Right kidney (tissue), 1 donor: ENCODE measurements around the gene UBE2O.

Experiments used
- DNase-seq: peaks from one replicate; pipeline ENCODE4 v3.0.0-alpha.2; 2016

Gene UBE2O

DNA sequence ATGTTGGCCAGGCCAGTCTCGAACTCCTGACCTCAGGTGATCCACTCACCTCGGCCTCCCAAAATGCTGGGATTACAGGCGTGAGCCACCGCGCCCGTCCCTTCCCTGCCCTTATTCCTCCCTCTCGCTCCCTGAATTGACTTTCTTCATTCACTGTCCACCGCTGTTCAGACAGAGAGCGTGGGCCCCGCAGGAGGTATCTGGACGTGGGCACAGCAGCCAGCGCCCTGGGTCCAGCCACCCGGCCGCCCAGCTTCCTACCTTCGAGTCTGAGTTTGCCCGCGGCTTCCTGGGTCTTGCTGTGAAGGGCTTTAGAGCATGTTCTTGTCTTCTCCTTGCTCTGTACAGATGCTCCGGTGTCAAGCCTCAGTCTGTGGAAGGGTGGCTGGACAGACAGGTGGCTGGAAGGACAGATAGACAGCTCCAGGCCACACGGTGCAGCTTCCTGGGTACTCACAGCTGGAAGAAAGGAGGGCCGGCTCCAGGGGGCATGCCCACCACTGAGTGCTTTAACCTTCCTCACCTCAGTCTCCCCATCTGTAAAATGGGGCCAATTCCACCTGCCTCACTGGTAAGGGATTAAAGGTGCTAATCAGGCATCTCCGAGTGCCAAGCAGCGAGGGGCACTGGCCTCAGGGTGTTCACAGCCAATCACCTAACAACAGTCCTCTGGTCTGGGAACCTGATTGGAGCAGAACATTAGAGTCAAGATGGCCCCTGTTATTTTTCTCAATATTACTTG, 34.7 kb upstream of the UBE2O start:
- DNase-seq = no peak

DNA sequence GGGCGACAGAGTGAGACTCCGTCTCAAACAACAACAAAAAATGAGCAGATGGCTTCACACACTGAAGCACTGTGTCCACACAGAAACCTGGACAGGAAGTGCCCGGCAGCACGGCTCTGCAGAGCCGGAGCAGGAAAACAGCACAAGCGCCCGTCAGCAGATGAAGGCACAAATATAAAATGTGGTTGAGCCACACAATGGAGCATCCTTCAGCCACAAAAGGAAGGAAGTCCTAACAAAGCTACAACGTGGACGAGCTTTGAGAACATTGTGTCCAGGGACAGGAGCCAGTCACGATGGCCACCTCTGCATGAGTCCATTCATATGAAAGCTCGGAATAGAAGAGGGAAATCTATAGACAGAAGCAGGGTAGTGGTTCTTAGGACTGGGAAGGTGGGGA, 32.6 kb upstream of the UBE2O start:
- DNase-seq = no peak

DNA sequence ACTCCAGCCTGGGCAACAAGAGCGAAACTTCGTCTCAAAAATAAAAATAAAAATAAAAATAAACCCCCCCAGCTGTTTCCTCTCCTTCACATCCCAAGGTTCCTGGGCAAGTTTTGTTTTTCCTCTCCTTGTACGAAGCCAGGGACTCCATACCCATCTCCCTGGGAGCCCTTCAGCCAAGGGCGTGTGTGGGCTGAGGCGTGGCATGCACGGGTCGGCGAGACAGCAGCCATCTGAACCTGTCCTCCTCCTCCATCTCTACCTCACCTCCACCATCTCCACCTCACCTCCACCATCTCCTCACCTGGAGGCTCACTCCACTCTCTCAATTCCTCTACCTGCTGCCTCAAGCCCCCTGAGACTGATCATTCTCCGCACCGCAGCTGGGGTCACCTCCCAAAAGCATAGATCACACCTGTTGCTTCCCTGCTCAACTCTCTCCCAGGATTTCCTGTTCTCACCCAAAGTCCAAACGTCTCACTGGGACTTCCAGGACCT, 31.3 kb upstream of the UBE2O start:
- no peak for DNase-seq

DNA sequence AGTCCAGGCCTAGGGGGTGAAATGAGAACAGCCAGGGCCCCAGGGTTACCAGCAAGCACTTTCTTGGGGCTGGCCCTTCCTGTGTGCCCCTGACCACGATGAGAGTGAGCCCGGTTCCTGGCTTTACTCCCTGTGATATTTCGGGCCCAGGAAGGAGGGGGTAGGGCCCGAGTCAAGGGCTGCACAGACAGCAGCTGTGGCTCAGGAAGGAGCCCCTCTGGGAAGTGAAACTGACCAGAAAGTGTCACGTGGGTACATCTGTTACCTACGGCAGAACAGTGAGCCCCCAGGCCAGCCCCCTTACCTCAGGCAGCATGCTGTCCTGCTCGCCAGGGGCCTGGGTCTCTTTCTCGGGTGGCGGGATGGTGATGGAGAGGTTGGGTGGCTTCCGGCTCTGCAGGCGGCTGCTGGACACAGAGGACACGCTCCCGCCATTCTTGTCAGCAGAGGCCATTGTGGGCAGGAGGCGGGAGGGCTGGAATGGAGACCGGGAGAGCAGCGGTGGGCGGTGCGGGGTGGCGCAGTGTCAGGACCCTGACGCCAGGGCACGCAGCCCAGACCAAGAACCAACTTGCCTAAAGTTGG, 28.2 kb upstream of the UBE2O start:
- DNase-seq = no peak

DNA sequence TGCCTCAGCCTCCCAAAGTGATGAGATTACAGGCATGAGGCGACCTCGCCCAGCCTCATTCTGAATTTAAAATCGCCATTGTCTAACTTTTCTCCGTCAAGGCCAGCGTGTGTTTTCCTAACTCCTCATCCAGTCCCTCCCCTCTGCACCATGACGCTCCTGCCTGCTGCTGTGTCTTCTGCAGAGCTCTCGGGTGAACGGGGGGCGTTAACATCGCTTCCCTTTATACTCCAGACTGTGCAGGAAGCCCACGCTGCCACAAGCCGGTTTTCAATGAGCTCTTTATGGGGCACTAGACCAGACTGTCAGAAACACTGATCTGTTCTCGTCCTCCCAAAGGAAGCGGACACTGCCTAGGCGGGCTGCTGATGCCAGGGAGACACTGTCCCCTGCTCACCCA, 27.7 kb upstream of the UBE2O start:
- DNase-seq = no peak

DNA sequence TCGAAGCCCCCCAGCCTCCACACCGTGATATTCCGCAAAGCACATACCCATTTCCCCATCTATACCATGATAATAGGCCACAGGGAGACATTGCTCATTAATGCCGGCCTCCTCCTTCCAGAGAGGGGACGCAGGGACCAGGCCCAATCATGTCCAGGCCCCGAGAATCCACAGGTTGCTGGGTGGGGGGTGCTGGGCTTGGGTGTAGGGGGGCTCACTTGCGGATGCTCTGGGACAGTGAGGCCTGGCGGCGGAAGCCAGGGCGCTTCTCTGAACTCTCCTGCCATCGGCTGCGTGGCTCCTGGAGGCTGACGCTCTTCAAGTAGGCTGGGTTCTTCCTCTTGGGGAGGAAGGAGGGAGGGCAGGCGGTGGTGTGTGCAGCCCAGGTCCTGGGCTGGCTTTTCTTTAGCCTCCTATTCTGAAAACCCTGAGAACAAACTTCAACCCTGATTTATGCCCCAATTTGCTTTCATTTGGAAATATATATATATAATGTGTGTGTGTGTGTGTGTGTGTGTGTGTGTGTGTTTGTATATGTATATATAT, 26.6 kb upstream of the UBE2O start:
- no peak for DNase-seq

DNA sequence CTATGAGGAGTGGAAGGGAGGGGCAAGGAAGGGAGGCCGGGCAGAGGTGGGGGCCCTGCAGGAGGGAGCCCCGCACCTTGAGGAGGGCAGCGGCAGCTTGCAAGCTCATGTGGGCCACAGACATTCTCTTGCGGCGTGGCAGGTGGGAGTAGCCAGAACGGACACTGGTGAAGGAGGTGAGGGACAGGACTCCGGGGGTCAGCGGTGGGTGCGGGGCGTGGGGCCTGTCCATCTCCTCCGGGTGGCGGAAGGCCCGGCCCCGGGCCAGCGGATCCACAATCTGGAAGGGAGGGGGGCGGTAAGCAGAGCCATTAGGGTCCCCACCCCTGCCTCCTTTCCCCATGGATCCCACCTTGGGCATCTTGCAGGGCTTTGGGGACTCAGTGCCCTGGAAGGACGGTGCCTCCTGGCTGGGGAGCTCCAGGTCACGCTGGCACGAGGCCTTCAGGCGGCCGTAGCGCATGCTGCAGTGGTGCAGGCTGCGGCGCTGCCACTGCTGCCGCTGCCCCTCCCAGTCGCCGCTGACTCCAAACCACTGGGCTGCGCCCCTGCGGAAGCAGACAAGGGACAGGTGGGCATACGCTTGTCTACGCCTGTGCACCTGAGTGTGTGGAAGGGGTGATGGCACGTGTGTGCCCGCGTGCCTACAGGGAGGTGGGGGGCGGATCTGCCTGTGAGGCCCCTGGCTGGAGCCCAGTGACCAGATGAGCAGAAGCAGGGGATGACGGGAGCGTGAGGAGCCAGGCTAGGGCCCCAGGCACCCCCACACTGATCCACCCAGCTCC, 26.0 kb upstream of the UBE2O start:
- DNase-seq = no peak

DNA sequence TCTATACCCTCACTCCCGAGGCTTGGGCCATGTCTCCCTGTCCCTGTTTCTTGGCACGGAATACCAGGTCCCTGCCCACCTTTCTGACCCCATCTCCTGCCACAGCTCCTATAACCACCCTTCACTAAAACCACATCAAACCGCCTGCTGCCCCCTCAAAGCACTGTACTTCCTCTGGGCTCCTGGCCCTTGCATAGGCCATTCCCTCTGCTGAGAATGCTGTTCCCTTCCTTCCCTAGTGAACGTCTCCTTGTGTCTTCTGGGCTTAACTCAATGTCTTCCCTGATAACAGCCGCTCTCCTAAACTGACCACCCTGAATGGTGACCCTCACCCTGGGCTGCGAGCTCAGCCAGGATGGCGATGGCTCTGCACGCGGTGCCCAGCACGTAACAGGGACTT, 25.1 kb upstream of the UBE2O start:
- DNase-seq = no peak

DNA sequence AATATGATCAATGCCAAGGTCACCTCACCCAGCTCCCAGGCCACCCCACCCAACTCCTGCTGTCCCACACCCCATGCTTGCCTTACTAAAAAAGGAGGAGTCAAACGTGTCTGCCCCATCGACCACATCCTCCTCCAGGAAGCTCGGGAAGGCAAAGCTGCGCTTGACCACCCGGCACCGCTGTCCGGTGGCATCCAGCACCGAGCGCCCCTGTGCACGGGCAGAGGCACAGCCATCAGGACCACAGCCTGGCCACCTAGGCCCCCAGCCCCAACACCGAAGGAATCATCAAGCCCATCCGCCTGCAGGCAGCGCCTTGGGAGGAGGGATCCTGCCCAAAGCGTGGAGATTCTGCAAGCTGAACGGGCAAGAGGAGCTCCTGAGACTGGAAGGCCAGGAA, 24.6 kb upstream of the UBE2O start:
- DNase-seq = no peak

DNA sequence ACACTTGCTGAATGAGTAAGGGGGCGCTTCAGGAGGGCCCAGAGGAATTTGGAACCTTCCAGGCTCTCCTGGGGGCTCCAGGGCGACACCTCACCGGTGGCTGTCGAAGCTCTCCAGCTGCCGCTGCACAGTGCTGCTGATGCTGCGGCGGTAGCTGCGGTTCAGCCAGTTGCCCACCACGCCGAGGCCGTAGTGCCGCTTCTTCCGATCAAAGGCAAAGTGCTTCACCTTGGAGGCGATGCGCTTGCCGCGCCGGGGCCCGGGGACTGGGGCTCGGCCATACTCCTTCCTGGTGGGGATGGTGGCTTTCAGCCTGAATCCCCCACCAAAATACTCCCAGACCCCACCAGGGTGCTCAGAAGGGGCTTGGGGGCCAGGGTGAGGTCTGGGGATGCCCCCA, 23.8 kb upstream of the UBE2O start:
- DNase-seq = no peak

DNA sequence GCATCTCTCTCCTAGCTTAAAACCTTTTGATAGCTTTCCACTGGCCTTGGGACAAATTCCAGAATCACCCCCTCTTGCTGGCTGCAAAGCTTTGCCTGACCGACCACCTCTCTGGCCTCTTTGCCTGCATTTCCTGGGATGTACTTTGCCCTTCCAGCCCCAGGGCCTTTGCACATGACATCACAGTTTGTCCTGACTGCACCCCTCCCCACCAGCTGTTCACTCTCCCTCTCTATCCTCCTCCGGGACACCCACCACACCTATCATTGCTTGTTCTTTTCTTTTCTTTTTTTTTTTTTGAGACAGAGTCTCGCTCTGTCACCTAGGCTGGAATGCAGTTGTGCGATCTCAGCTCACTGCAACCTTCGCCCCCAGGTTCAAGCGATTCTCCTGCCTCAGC, 22.4 kb upstream of the UBE2O start:
- DNase-seq = no peak

DNA sequence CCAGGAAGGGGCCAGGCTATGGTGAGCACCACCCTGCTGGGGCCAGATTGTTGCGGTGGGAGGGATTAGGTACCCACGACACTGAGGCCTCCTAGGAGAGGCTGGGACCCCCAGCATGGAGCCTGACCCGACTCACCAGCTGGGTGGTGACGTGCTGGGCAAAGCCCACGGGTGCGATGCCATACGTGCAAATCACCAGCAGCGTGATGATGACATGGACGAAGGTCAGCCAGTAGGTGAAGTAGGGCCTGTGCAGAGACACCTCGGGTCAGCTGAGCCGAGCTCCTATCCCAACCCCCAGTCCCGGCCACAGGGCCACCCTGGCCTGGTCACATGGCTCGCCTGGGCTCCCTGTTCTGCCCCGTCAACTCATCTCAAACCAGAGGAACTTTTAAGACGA, 21.9 kb upstream of the UBE2O start:
- DNase-seq = no peak

DNA sequence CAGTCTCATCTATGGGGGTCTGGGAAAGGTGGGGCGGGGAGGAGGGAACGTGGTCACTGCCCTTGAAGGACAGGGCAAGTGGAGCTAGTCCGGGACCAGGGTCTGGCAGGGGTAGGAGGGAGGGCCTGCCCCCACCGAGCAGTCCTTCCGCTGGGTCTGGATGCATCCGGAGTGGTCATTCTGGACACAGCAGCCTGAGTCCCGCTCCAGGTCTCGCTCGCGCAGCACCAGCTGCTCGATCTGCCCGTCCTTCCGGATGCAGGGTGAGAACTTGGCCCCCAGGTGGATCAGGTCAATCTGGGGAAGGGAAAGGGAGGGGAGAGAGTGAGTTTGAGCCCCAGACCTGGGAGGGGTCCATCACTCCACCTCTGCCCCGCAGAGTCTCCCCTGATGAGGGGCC, 21.3 kb upstream of the UBE2O start:
- DNase-seq = no peak

DNA sequence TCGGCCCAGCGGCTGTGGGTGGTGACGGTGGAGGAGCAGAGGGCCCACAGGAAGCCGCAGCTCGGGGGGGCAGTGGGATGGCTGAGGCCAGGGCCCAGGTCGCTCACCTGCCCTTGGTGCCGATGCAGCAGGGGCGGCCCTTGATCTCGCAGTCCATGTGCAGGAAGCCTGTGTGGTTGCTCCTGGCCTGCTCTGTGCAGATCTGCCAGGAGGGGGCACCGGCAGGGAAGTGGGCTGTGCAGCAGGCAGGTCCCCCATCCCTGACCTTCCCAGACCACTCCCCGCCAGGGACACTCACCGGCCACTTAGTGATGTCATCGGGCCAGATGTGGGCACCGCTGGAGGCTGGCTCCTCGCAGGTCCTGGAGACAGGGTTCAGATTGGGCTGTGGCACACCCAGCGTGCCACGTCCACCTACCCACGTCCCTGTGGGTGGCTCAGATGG, 20.6 kb upstream of the UBE2O start:
- no peak for DNase-seq

DNA sequence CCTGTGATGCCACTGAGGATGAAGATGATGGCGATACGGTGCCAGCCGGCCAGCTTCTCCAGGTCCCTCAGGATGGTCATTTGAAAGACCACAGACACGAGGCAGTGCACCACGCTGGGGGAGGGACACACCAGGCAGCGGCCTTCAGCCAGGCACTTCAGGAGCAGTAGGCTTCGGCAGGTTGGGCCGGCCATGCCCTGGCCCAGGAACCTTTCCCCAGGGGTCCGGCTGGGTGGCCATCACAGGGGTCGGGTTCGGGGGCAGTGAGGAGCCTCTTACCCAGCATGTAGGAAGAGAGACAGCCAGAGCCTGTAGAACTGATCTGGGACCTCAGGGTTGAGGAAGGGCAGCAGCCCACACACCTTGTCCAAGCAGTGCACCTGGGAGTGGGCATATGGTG, 19.8 kb upstream of the UBE2O start:
- no peak for DNase-seq

DNA sequence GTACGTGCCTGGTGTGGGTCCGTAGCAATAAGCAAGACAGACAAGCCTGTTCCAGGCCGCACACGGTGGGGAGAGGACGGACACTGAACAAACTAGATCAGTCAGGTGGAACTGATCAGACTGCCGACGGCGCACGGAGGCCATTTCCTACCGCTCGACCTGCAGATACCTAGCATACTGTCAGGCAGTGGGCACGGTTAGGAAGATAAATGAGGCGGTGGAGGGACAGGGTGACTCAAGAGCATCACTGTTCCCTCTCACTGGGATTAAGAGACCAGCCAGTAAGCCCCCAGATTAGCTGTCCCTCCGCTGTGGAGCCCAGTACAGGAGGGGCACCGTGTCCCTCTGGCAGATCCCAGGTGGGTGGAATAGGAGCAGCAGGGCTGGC, 19.3 kb upstream of the UBE2O start:
- no peak for DNase-seq

DNA sequence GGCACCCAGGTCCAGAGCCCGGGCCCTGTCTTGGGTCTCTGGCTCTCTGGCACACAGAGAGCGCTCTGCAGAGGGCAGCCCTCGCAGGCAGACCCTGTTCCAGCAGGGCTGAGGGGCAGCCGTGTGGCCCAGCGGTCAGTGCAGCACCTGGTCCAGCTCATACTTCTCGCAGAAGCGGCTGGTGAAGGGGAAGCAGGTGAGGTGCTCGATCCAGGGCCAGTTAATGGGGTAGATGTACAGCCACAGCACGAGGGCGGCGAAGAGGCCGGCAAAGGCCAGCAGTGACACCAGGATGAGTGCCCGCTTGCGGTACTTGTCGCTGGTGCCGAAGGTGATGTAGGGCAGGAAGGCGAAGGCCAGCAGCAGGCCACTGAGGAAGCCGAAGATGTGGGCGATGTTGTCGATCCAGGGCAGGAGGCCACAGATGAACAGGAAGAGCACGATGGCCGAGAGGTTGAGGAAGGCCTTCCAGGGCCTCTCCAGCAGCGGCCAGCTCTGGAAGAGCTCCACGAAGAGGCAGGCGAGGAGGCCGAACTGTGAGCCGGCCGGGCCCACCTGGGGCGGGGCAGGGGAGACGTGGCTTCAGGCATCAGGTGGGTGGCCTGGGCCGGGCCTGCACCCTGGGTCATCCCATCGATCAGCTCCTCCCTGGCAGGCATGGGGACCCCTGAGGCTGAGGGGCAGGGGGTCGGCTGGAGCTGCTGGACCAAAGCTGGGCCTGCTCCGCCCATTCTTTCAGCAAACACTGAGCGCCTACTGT, 18.7 kb upstream of the UBE2O start:
- DNase-seq = no peak

DNA sequence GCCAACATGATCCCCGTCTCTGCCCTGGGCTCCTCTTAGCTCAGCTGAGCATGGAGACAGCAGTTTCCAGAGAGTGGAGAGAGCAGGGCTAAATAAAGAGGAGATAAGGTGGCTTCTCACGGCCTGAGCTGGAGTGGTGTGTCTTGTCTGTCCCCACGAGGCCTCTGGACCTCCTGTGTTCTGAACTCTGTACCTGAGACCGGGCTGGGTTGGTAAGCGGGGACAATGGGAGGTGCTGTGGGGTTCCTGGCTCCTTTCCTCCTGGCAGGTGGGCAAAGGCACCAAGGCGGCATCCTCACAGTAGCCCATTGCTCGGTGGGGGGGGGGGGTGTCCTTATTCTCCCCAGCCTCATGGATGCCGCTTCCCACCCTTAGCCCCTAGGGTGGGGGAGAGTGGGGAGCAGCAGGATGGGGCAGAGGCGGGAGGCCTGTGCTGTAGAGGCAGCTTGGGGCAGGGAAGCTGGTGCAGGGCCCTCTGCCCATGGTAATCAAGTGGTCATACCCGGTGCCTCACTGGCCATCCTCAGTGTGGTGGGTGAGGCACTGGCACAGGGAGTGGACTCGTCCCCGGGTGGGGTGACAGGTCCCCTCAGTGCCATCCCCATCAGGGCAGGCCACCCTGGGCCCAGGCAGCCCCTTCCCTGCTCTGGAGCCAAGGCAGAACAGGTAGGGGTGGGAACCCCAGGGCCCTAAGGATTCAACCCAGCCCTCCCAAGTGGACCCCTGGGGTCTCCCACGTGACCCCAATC, 17.2 kb upstream of the UBE2O start:
- DNase-seq = no peak

DNA sequence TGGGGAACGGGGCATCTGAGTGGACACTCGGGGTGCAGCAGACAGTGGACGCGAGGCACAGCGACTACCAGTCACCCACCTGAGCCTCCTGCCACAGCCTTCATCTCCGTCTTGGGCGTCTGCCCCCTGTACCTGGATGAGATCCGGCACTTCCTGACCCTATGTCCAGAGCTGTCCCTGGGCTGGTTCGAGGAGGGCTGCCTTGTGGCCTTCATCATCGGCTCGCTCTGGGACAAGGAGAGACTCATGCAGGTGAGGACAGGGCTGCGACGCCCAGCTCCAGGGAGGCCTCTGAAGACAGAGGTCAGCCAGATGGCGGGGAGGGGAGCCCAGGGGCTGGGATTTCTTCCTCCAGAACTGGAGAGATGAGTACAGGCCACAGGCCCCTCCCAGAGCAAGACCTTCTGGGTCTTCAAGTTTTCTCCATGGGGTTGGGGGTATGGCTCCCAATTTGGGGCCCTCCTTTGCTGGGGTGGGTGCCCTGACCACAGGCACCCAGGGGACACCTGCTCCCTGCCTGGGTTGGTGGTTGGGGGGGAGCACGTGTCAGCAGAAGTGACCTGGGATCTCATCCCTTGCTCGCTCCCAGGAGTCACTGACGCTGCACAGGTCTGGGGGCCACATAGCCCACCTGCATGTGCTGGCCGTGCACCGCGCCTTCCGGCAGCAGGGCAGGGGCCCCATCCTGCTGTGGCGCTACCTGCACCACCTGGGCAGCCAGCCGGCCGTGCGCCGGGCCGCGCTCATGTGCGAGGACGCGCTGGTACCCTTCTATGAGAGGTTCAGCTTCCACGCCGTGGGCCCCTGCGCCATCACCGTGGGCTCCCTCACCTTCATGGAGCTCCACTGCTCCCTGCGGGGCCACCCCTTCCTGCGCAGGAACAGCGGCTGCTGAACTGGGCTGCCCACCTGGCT, 16.4 kb upstream of the UBE2O start:
- no peak for DNase-seq

DNA sequence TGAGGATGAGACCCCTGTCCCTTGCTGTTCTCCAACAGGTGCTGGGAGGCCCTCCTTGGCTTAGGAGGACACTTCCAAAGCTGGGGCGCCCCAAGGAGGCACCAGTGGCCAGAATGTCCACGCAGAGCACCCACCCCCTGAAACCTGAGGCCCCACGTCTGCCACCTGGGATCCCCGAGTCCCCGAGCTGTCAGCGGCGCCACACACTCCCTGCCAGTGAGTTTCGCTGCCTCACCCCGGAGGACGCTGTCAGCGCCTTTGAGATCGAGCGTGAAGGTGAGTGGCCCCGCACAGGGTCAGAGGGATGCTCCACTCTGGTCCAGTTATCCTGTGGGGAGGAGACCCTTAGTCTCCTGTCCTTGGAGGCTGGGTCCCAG, 15.7 kb upstream of the UBE2O start:
- no peak for DNase-seq
